ENCODE results near the gene CYP2E1.
"Not testable (repeated sequence)": the region's sequence is repeated elsewhere in the genome, so short reads cannot be mapped to it uniquely, and the experiment has no call there.

CYP2E1 gene

DNA sequence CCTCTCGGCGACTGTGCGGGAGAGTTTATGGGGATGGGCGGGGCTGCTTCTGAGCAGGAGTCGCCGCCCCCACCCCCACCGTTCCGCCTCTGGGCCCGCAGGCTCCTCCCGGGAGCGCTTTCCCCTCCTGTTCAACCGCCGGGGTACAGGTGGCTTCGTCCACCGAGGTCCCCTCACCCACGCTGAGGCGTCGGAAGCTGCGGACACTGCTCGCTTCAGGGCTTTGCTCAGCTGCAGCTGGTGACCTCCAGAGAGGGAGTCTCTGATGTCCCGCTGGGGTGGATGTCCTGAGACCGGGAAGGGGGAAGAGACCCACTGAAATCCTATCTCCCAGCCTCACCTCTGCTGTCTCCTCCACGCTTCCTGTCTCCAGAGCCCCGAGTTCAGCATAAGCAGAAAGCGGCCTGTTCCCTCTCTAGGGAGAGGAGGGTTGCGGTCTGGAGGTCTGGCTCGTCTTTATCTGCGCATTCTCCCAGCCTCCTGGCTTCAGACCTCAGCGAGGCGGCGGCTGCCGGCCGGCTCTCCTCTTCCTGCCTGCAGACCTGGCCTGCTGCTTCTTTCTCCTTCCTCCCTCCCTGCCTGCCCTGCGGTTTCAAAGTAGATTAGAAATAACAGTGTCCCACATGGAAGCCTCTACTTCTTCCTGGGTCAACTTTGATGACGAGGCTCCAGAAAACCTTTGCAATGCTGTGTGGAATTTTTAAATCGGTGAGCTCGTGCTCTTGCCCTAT lies 1.8 kb downstream of the CYP2E1 start:
- DNase-seq (ENCODE audit: low read depth in 2 of 2) = no peak

DNA sequence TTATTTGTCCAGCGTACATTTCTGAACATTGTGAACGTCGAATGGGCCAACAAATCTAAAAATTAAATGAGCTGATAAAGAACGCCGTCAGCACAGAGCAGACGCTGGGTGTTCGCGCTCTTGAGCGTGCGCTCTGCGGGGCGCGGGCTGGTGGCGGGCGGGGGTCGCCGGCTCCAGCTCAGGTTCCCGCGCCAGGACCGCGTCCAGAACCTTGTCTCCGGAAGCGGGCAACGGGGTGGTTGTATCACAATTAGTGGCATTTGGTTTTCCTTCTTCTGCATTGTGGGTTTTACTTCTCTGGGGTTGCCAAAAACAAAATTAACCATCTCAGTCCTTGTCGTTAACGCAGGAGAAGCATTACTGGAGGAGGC lies 2.4 kb downstream of the CYP2E1 start:
- DNase-seq (ENCODE audit: low read depth in 2 of 2) = no peak

DNA sequence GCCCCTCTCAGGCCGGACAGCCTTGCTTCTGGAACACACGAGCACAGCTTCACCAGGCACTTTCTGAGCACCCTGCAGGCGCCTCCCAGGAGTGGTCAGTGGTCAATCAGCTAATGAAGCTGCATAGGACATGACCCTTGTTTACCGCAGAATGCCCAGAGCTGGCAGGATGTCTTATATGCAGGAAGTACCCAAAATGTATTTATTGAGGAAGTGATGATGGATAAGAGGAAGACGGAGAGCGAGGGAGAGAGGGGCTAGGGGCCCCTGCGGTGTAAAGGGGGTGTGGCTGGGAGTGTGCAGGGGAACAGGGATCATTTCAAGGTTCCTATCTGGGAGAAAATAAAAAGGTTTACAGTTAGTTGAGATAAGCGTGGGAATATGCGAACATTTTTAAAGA lies 3.3 kb downstream of the CYP2E1 start:
- DNase-seq (ENCODE audit: low read depth in 2 of 2) = no peak

DNA sequence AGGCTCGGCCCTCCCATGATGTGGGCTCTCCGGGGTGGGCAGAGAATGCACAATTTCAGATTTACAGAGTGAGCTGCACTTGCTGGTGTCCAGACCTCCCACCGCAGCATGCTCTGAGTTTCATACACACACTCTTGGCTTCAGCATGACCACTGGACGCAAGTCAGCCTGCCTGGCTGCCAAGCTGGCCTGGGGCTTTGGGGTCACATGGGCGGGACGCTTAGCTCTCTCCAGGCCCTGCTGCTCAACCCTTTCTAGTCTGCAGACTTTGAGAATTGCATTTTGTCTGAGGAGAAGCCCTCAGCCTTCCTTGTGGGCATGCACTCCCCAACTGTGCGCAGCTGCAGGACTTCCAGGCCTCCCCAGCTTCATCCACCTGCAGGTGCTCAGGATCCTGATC lies 5.7 kb downstream of the CYP2E1 start:
- no peak for DNase-seq (ENCODE audit: low read depth in 2 of 2)

DNA sequence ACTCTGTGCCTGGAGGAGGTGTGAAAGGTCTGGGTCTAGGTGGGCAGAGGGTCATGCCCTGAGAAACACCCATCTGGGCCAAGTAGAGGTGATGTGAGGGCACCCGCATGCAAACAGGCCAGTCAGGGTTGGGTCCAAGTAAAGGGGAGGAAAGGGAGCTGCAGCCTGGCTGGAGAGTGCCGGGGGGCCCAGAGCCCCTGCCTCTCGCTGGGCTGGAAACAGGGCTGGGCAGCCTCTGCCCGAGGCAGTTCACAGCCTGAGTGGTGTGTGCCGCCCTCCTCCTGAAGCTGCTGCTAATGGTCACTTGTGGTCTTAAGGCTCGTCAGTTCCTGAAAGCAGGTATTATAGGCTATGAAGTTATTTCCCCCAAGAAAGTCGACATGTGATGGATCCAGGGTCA lies 7.3 kb downstream of the CYP2E1 start:
- DNase-seq (ENCODE audit: low read depth in 2 of 2) = no peak

DNA sequence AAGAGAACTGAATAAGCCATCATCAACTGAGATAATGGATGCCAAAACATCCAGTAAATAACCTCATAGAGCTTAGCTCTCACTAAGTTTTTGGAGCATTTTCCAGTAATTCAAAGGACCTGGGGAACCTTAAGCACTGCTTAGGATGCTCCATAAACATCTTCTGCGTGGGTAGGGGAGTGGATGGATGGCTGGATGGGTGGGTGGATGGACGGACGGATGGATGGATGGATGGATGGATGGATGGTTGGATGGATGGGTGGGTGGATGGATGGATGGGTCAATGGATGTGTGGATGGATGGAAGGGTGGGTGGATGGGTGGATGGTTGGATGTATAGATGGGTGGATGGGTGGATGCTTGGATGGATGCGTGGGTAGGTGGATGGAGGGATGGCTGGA lies 9.0 kb downstream of the CYP2E1 start:
- DNase-seq (ENCODE audit: low read depth in 2 of 2) = no peak

DNA sequence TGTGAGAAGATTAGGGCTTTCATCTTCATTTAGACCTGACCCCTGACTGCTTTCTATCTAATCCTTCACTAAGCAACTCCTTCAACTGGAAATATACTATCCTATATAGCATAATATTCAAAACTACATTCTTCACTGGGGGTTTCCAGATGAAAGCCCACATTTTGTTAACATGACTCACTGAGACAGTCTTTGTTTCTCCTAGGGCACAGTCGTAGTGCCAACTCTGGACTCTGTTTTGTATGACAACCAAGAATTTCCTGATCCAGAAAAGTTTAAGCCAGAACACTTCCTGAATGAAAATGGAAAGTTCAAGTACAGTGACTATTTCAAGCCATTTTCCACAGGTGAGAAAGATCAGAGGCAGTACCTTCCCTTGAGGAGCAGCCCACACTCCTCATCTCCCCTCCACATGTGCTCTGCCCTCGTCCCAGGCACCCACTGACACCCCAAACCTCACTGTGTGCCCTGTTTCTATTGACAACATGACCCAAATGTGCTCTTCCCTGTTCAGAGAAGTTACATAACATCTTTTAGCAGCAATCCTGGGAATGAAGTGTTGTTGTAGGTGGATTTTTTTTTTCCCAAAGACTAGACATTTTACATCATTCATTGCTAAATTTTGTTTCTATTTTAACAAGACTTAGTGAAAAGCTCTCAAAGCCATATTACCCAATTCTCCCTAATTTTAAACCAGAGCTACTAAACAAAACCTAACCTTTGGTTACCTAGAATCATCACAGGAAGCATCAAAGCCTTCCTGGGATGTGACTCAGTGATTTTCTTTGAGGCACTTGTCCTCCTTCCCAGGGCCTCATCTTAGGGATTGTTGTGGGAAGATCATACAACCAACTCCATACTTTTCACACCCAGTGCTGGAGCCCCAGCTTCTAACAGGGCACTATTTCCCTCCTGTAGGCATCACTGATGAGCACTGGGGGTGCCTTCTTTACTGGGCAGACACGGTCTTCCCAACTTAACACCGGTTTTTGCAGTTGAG lies 10.7 kb downstream of the CYP2E1 start:
- DNase-seq (ENCODE audit: low read depth in 2 of 2) = no peak

DNA sequence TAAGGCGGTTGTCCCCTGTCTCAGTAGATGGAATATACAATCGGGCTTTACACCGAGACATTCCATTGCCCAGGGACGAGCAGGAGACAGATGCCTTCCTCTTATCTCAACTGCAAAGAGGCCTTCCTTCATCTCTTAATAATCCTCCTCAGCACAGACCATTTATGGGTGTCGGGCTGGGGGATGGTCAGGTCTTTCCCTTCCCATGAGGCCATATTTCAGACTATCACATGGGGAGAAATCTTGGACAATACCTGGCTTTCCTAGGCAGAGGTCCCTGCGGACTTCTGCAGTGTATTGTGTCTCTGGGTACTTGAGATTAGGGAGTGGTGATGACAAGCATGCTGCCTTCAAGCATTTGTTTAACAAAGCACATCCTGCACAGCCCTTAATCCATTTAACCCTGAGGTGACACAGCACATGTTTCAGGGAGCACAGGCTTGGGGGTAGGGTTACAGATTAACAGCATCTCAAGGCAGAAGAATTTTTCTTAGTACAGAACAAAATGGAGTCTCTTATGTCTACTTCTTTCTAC lies 14.3 kb downstream of the CYP2E1 start:
- DNase-seq (ENCODE audit: low read depth in 2 of 2) = not testable (repeated sequence)

DNA sequence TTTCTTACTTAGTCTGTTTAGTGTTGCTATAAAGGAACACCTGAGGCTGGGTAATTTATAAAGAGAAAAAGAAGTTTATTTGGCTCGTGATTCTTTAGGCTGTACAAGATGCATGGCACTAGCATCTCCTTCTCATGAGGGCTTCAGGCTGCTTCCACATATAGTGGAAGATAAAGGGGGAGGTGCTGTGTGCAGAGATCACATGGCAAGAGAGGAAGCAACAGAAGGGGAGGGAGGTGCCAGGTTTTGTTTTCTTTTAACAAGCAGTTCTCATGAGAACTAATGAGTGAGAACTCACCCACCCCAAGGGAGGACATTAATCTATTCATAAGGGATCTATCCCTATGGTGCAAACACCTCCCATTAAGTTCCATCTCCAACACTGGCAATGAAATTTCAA lies 17.3 kb downstream of the CYP2E1 start:
- DNase-seq (ENCODE audit: low read depth in 2 of 2) = no peak

DNA sequence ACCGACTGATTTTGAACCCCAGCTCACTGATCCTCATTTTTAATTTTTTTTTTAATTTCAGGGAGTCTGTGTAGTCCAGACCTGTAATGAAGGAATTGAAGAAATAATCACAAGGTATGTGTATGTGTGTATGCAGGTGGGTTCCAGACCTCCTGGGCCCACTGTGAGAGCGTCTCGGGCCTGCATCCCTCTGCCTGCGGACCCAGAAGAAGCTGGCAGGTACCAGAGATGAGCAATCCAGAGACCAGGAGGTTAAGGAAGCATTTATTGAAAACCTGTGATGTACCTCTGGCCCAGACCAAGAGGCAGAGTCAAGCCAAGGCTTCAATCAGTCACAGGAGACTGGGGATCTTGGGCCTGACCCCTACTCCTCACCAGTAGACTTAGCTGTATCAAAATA lies 27.4 kb downstream of the CYP2E1 start:
- no peak for DNase-seq (ENCODE audit: low read depth in 2 of 2)

DNA sequence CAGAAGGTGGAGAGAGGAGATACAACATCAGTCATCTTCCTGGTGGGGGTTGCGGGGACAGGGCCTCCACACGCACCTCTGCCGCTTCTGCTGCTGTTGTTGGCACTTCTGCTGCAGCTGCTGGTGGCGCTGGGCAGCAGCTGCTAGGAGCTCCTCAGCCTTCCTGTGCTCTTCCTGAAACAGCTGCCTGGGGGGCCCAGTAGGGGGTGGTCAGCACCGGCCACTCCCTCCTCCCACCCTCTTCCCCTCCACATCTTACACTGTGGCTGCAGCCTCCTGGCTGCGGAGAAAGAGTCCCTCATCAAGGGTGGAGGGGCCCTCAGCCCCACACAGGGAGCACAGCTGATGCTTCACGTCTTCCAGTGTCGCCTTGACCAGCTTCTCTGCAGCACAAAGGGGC lies 28.4 kb downstream of the CYP2E1 start:
- no peak for DNase-seq (ENCODE audit: low read depth in 2 of 2)

DNA sequence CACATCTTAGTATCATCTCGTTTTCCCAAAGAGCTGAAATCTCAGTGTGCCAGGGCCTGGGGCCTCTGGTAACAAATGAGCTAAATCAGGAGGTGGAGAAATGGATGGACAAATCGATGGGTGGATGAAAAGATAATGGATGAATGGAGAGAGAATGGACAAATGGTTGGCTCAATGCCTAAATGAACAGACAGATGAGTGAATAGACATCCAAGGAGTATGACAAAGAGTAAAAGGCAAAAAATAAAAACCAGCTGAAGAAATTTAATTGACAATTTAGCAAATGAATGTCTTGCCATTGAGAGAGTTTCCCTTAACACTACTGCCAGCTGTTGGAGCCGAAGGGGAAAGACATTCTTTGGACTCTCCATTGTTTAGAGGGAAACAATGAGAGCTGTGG lies 30.2 kb downstream of the CYP2E1 start:
- no peak for DNase-seq (ENCODE audit: low read depth in 2 of 2)

DNA sequence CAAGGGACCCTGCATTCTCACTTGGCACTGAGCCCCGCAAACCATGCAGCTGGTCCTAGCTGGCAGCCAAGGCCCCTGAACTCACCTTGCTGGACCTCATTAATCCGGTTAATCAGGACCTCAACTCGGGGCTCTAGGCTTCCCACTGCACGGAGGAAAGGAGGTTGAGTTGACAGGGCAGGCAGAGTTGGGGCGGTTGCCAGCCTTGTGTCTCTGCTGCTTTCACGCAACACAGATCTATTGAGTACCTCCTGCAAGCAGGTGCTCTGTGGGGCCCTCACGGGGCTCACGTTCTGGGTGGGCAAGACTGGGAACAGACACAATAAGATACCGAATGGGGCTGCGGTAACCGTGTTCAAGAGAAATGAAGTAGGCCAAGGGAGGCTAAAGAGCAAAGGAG lies 32.1 kb downstream of the CYP2E1 start:
- no peak for DNase-seq (ENCODE audit: low read depth in 2 of 2)

DNA sequence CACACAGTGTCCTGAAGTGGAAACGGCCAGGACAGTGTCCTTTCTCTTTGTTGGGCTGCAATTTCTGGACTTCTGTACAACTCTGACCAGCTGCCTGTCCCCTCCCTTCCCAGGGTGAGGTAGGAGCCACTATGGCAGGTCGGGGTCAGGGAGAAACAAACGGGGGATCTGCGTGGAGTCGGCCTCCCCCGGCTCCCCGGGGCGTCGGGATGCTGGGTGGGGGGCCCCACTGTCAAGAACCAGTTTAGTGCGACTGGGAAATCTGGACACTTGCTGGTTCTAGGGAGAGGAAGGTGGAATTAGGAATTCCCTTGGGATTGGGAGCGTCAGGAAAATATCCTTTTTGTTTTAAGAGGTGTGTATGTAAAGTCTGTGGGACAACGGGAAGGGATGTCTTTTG lies 37.7 kb downstream of the CYP2E1 start:
- DNase-seq (ENCODE audit: low read depth in 2 of 2) = no peak

DNA sequence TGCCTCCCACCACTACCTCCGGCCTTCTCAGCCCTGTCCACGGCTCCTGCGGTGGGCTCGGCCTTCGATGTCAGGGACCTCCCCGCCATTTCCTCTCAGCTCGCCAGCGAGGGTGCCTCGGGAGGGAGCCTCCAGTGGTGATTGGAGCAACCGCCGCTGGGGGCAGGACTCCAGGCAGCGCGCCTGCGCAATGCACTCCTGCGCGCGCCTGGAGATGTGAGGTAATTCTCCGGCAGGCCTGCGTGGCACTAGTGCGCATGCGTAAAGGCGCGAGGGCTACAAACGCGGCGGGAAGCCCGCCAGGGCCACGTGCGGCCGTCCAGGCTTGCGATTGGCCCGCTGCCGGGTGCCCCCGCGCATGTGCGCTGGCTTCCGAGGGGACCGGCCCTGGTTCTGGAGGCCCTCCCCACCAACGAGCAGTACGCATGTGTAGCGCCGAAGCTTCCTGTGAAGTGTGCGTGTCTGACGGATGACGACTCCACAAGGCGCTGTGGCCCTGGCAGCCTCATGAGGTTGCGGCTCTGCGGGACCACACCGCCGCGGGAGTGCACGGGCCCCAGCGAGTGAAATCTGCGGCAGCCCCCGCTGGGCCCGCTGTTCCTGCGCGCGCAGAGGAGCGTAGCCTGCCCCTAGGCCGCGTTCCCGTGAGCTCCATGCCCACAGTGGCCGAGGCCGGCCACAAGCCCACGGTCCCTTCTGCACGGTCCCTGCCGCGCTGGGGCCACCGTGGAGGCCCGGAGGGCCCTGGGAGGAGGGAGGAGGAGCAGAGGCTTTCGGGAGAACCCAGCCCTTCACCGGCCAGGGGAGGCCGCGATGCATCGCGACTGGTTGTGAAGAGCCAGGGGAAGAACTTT lies 38.5 kb downstream of the CYP2E1 start, which contains the start of gene SYCE1:
TSS of gene SYCE1 (minus strand) at position 143 of the 854 bp plus-strand sequence. CDS start at position 89, 54 bp downstream.
- no peak for DNase-seq (ENCODE audit: low read depth in 2 of 2)

DNA sequence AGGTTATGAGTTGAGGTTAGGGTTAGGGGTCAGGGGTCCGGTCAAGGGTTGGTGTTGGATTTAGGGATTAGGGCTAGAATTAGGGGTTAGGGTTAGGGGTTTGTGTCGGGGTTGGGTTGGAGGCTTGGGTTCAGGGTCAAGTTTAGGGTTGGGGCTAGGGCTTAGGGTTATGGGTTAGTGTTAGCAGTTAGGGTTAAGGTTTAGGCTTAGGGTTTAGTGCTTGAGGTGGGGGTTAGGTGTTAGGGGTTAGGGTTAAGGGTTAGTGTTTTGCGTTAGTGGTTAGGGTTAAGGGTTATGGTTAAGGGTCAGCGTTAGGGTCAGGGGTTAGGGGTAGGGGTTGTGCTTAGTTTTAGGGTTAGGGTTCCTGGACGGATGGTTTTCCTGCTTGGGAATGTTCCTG lies 40.0 kb downstream of the CYP2E1 start:
- DNase-seq (ENCODE audit: low read depth in 2 of 2) = no peak

DNA sequence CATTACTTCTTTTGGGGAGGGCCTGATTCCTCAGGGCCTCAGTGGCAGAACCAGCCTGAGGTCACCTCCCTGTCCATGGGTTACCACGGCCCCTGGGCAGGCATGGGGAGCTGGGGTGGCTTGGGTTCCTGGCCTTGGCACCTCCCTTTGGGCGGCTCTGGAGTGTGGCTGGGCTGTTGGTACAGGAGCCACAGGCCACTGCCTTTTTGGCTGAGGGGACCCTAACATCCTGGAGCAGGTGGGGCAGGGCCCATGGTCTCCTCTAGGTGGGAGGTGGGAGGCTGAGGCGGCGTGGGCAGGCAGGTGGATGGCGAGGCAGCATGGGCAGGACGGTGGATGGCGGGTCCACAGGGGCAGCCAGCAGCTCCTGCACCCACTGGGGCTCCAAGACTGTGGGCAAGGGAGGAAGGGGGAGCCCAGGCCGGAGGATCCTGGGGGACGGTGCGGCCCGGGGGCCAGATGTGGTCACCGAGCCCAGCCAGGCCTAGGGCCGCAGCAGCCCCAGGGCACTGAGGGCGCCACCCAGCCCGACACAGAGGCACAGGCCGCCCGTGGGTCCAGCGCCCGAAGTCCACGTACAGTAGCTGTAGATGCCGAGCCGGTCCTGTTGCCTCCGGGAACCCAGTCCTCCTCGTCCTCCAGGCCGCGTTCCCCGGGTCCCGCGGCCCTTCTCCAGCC lies 40.6 kb downstream of the CYP2E1 start:
- no peak for DNase-seq (ENCODE audit: low read depth in 2 of 2)

DNA sequence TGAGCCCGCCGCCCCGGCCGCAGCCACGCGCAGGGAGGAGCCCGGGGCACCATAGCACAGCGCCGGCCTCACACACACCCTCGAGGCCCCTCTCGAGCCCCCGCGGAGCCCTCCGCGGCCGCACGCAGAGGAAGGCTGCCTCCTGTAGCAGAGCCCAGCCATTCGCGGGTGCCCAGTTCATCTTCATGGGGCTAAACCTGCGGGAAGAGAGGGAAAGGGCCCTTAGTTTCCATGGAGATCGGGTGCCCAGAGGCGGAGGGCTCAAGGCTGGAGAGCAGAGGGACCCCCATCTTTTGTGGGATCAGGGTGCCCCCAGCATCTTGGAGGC lies 41.1 kb downstream of the CYP2E1 start:
- DNase-seq (ENCODE audit: low read depth in 2 of 2) = no peak

DNA sequence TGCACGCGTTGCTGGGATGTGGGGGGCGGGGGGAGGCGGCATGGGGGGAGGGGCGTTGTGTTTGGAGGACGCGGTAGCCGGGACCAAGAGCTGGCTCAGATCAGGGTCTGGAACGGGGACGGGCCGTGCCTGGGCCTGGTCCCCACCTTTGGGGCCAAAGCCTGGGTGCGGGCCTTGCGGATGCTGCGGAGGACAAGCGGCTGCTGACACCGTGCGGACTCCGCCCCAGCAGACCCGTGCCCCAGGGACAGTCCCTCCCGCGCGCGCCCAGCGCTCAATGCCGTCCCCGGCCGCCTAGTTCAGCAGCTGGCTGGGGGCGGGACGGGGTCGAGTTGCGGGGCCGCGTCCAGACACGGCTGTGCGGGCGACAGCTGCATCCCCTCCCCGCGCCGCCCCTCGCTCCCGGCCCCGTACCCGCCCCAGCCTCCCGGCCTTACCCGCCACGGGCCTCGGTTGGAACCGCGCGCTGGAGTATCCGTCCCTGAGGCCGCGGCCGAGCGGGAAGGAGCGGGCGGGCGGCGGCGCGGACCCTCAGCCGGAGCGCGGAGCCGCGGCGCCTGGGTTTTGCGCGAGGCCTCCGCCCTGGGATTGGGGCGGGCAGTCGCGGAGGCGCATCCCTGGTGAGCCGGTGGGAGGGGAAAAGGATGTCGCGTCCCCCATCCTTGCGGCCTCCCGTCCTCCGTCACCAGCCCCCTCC lies 41.8 kb downstream of the CYP2E1 start:
- not testable (repeated sequence) for DNase-seq (ENCODE audit: low read depth in 2 of 2)

DNA sequence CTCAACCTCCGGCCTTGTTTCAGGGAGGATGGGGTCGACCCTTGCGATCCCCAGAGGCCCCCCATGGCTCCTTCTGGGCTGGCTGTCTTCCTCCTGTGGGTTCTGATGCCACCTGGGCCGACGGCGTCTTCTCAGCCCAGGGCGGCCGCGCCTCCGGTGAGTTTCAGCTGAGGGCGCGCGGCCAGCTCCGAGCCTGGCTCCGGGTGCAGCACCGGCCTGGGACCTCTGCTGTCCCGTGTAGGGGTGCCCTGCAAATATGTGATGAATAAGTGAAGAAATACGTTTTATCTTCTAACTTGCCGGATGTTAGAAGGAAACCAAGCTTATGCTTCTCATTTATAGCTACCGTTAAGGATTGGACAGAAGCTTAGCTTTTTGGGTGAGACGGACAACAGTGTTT lies 42.6 kb downstream of the CYP2E1 start:
- not testable (repeated sequence) for DNase-seq (ENCODE audit: low read depth in 2 of 2)

DNA sequence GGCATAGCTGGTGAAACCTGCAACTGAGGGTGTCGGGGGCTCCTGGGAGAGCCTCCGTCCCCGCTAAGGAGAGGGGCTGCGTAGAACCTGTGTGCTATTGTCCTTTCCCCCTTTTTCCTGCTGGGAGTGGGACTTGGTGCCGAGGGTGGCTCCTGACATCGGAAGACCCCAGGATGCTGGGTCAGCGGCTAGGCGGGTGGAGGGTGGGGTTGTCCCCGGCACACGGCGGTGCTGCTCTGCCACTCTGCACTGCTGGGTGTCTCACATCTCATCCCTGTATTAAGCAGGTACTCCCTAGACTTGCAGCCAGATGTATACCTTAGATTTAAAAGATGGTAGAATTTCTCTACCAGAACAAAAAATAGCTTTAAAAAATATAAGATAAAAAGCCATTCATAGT lies 44.9 kb downstream of the CYP2E1 start:
- DNase-seq (ENCODE audit: low read depth in 2 of 2) = not testable (repeated sequence)
